DMS53 treated with DMSO at 0.1 percent for 48 hours (cell line): ENCODE data around the gene NLRC3.
A peak's percentile ranks its signal among the peaks of the same experiment; 100 is the strongest.
"Not testable (repeated sequence)": the region's sequence is repeated elsewhere in the genome, so short reads cannot be mapped to it uniquely, and the experiment has no call there.

ENCODE experiments used
- DNase-seq: peaks from one replicate; lab custom pipeline; 2025; ENCODE audit not compliant: unreplicated experiment; lab: John Stamatoyannopoulos, UW

Gene NLRC3

DNA sequence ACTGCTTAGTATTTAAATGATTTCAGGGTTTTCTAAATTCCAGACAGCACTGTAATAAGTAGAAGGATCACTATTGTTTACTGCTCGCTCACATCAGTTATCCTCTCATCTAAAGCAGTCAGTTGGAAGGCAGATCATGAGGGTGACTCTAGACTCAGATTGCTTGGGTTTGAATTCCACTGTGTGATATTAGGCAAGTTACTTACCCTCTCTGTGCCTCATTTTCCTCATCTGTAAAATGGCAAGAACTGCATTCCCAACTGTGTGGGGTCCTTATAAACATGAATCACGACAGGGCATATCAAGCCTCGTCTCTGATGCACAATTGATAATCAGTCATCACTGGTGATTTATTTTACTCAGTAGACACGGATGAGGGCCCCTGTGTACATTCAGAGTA lies 61.3 kb downstream of the NLRC3 start:
- no peak for DNase-seq

DNA sequence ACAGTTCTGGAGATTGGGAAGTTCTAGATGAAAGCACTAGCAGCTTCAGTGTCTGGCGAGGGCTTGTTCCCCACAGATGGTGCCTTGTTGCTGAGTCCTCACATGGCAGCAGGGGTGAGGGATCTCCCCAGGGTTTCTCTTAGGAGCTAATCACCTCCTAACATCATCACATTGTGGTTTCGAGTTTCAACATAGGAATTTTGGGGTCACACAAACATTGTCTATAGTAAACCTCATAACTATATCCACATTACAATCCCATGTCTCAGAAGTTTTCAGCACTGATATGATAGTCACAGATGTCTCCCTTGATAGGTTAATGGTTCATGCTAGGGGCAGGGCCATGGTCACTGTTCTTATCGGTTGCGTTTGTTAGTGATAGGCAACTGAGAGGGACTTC lies 62.6 kb downstream of the NLRC3 start:
- no peak for DNase-seq

DNA sequence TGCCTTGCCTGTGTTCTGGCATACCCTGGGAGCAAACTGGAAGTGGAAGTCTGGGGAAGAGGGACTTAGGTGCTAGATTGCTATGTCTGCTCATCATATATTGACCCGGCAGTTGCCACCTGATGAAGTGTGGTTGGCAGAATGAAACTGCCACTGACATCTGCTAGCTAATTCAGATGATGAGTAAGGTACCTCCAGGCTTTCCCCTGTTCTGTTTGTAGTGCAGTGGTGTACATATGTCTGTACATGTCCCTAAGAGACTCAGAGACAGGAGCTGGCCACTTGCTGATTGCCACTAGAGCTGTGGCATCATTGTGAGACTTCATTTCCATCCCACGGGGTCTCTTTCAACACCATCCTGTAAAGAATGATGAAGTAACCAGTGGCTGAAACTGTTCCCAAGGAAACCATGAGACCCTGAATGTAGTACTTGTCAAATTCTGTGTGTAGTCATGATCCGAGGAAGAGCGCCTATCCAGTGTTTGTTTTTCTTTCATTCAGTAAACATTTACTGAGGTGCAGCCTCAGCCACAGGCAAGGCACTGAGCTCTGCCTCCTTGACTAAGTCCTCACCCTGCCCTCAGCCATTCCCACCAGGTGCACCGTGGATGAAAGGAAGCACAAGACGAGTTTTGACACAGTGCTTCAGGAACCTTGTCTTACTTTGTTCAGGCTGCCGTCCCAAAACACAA lies 63.2 kb downstream of the NLRC3 start:
- peak; percentile 43 for DNase-seq

DNA sequence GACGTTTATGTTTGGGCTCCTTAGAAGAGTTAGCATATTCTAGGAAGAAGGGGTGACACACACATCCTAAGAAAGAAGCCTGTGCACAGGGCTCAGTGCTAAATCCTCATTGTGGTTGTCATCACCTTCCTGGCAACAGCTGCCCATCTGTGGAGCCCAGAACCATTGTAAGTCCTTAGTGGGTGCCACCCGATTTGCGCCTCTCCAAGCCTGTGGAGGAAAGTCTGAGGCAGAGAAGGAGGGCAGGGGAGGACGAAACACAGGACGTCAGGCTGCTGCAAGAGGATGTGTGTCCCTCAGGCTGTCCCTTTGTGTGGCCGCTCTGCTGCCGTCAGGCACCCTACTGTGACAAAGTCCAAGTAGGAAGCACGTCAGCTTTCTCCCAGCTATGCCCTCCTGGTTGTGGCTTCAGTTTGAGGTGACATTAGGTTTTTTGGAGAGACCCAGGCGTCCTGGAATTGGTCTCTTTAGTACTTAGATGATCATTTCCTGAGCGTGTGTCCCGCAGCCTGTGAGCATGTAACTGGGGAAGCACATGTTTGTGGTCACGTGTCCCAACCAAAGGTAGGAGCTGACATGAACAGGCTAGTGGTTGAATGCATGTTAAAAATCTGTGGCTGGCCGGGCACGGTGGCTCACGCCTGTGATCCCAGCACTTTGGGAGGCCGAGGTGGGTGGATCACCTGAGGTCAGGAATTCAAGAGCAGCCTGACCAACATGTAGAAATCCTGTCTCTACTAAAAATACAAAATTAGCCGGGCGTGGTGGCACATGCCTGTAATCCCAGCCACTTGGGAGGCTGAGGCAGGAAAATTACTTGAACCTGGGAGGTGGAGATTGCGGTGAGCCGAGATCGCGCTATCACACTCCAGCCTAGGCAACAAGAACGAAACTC lies 65.7 kb downstream of the NLRC3 start:
- no peak for DNase-seq

DNA sequence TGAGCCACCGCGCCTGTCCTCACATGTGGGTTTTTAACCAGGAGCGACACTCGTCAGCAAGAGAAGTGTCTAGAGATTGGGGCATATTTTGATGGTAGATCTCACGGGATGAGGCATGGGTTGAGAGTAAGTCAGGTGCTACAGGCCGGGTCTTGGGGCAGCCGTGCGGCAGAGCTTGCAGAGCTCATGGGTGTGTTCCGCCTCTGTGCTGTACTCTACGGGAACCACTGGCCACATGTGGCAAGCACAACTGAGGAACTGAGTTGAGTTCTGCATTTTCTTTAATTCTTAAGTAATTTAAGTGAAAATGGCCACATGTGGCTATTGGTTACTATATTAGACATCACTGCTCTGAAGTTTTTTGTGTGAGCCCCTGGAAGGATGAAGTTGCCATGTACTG lies 66.8 kb downstream of the NLRC3 start:
- no peak for DNase-seq

DNA sequence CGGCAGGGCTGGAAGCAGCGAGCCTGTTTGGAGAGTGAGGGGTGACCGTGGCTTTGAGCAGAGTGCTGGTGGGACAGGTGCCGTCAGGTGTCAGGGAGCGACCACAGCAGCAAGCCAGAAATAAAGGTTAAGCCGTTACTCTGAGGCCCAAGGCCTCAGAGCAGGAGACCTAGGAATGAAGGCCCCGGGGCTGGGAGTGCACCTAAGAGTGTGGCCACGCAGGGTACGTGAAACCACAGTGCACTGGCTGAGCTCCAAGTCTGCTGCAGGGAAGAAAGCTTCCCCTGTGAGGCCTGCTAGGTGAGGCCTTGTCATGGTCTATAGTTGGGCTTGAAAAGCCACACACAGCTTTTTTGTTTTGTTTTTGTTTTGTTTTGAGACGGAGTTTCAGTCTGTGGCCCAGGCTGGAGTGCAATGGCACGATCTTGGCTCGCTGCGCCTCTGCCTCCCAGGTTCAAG lies 67.7 kb downstream of the NLRC3 start:
- no peak for DNase-seq

DNA sequence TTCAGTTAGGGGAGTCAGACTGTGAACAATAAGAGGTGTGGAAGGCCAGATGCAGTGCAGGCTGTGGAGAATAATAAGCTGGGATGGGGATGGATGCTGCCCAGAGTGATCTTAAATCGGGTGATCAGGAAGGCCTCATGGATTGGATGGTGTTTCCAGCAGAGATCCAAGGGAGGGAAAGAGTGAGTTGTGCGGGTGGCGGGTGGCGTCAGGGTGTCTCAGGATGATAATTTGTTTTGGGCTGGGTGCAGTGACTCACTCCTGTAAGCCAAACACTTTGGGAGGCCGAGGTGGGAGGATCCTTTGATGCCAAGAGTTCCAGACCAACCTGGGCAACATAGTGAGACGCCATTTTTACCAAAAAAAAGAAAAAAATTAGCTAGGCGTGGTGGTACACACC lies 68.5 kb downstream of the NLRC3 start:
- no peak for DNase-seq

DNA sequence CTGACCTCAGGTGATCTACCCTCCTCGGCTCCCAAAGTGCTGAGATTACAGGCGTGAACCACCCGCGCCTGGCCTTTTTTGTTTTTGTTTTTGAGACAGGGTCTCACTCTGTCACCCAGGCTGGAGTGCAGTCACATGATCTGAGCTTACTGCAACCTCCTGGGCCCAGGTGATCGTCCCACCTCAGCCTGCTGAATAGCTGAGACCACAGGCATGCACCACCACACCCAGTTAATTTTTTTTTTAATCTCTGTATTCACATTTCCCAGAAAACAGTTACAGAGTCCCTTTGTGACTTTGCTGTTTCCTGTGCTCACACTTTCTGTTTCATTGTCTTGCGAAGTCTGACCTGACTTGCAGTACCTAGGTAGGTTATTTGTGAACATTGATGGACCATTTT lies 73.7 kb downstream of the NLRC3 start:
- DNase-seq = no peak

DNA sequence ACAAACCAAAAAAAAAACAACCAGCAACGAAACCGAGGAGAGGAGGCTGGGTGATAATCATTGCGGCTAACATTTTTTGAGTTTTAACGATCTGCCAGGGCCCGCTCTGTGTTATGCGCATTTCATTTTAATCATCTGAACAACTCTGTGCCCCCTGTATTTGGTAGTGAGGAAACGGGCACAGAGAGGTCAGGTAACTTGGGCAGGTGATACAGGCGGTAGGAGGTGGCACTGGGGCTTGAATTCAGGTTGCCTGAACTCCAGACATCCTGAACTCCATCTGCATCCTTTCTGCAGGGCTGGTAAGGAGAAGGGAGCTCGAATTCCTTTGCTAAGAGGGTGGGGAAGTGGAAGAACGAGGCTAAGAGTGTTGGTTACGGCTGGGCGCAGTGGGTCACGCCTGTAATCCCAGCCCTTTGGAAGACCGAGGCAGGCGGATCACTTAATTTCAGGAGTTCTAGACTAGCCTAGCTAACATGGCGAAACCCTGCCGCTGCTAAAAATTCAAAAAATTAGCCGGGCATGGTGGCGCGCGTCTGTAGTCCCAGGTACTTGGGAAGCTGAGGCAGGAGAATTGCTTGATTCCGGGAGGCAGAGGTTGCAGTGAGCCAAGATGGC lies 75.3 kb downstream of the NLRC3 start:
- no peak for DNase-seq

DNA sequence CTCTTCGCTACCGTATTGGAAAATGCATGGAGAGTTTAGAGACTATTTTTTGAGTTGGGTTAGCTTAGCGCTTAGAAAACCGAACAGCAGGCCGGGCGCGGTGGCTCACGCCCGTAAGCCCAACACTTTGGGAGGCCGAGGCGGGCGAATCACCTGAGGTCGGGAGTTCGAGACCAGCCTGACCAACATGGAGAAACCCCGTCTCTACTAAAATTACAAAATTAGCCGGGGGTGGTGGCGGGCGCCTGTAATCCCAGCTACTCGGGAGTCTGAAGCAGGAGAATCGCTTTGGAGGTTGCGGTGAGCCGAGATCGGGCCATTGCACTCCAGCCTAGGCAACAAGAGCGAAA lies 75.8 kb downstream of the NLRC3 start:
- not testable (repeated sequence) for DNase-seq

DNA sequence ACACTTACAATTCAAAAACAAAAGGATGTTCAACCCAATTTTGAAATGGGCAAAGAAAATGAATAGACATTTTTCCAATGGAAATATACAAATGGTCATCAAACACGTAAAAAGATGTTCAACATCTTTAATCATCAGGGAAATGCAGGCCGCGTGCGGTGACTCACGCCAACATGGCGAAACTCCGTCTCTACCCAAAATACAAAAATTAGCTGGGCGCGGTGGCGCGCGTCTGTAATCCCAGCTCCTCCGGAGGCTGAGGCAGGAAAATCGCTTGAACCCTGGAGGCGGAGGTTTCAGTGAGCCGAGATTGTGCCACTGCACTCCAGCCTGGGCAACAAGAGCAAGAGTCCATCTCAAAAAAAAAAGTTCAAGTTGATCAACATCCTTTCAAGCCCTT lies 78.2 kb downstream of the NLRC3 start:
- no peak for DNase-seq

DNA sequence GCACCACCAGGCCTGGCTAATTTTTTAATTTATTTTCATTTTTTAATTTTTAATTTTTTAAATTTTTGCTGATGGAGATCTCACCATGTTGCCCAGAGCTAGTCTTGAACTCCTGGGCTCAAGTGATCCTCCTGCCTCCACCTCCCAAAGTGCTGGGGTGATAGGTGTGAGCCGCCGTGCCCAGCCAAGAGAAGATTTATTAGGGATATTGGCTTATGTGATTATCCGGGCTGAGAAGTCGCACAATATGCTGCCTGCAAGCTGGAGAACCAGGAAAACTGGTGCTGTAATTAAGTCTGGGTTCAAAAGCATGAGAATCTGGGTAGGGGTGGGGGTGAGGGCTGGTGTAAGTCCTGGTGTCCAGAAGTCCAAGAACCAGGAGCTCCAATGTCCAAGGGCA lies 79.4 kb downstream of the NLRC3 start:
- no peak for DNase-seq

DNA sequence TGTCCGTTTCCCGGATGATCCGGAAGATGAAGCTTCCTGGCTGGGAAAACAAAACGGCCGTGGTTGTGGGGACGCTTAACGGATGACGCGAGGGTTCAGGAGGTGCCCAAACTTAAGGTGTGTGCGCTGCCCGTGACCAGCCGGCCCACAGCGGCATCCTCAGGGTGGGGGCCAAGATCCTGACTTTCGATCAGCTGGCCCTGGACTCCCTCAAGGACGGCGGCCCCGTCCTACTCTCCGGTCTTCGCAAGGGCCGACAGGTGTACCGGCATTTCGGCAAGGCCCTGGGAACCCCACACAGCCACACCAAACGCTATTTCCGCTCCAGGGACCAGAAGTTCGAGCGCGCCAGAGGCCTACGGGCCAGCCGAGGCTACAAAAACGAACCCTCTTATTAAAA lies 80.8 kb downstream of the NLRC3 start:
- no peak for DNase-seq

DNA sequence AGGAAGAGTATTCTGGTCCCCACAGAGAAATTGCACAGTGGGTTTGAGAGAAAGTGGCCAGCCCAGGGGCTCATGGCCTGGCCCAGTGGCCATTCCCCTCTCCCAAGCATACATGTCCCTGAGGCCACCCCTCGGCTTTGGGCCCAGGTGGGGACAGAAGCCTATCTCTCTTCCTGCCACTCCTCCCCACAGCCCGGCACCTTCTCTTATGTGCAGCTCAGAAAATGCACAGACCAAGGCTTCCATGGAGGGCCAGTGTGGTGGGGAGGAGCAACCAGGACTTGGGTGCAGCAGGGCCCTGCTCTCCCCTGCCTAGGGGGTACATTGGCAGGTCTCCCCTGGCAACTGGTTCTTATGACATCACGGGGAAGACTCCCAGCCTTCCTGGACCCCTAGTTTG lies 82.0 kb downstream of the NLRC3 start, which contains the start of gene C16orf90:
Gene C16orf90 (minus strand): TSS at position 314 of the 400 bp plus-strand sequence. CDS start 68 bp downstream, at position 246.
- no peak for DNase-seq

DNA sequence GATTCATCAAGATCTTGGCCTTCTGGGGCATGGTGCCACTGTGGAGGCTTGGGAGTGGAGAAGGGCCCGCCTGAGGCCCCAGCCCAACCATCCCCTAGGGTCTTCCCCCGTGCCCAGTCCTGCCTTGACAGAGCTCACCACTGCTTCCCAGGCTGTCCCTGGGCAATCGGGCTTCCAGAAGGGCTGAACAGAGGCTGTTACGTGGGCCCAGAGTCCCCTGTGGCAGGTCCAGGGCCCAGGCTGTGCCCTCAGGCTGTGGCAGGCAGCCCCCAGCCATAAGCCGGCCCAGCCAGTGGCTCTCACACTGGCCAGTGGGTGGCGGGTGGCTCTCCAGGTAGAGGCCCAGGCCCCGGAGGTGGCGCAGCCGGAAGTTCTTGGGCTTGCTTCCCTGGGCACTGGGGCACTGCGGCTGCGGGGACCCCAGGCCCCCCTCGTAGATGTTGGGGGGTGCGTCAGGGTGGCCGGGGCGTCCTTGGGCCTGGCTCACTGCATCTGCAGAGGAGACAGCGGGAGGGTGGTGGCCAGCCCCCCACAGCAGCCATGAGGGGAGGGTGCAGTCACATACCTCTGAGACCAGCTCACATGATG lies 82.7 kb downstream of the NLRC3 start:
- no peak for DNase-seq

DNA sequence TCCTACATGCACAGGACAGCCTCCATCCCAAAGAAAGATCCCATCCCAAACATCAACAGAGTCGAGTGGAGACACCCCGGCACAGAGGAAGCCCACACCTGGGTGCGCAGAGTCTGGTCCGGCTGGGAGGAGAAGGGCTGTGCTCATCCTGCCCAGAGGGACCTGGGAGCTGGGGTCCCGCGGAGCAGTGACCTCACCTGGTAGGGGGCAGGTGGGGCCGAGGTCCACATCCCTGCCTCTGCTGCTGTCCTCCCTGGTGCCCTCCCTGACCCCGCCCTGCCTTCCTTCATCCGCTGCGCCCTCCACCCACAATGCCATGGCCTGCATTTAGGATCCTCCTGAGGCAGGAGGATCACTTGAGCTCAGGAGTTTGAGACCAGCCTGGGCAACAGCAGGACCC lies 84.8 kb downstream of the NLRC3 start:
- DNase-seq = no peak

DNA sequence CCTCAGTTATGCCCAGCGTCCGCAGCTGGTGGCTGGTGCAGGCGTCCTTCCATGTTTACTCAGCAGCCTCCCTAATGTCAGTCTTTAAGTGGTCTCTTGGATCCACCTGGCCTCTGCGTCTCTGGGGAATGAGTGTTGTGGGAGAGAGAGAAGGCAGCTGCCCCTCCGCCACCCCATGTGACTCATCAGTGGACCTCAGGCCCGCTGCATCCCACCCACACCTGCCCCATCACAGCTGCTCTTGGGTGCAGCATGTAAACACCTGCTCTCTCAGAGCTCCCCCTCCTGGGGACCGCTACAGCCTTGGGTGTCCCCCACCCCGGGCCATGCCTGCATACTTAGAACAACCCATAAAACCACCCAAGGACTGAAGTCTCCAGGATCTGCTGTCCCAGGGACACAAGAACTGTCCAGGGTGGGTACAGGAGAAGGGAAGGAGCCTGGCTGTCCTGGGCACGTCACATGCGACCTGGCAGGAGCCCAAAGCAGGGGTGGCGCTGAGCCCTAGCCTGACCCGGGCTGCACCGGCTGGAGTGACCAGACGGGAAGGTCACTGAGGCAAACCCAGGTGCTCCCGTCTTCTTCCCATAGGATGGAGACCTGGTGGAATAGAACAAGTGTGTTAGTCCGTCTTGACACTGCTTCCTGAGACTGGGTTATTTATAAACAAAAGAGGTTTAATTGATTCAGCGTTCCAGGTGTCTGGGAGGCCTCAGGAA lies 86.1 kb downstream of the NLRC3 start:
- DNase-seq = peak; percentile 18
